GM23248 (cell line): Measurements from ENCODE around the gene ITGAD.

Experiments
- EZH2 ChIP-seq: fragments of 200-600 bp; sonication (generic); IDR thresholded peaks from 2 replicates; pipeline ENCODE4 v1.6.1; 2018; ENCODE audit warnings: antibody characterized with exemption, mild to moderate bottlenecking; ENCODE audit not compliant: insufficient read depth, poor library complexity, severe bottlenecking
- EZH2phosphoT487 ChIP-seq: fragments of 200-600 bp; sonication (generic); IDR thresholded peaks from 2 replicates; pipeline ENCODE4 v1.6.1; 2018; ENCODE audit warnings: antibody characterized with exemption, moderate library complexity, mild to moderate bottlenecking, low read depth; ENCODE audit not compliant: insufficient read depth

DNA sequence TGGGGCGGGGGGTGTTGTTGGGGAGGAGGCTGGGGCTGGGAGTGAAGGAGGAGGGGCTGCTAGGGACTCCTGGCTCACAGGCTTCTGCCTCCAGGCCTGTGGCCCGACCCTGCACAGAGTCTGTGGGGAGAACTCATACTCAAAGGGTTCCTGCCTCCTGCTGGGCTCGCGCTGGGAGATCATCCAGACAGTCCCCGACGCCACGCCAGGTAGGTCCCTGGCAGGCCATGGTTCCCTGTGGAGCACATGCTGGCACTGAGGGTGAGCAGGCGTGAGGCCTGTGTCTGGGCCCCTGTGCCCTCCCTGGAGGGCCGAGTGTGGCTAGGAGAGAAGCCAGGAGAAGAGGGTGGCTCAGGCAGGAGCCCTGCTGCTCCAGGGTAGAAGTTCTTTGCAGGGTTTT lies 4.6 kb downstream of the ITGAD start:
- TF ChIP-seq EZH2 (no peak), EZH2phosphoT487 (no peak)
